ENCODE measurements around the gene PGP.

Gene PGP

GRCh38 chr16:2216330-2216729, 1.7 kb upstream of the PGP start:
- Histone ChIP-seq H3K9me3 (ENCODE audit: control insufficient read depth, insufficient read depth, low read length) (no peaks in the 10 kb centered on the region), H3K36me3 (ENCODE audit: insufficient read depth, low read length) (0 out of 2 replicates have a peak, but pooled peaks cover 2% of the 10 kb centered on the region), H3K9ac (ENCODE audit: low read depth, low read length) (peak overlapping the region; percentile 32; the same call in 1 of the 2 replicates), H3K4me1 (ENCODE audit: insufficient read depth, low read length) (peaks cover 4% of the 10 kb centered on the region; the same call in 1 of the 2 replicates)

- H3K4me1 ChIP-seq (ENCODE audit: insufficient read depth, low read length), result peaks cover 11% of the 10 kb centered on the region; the same call in 1 of the 2 replicates
- H3K9me3 ChIP-seq (ENCODE audit: control insufficient read depth, insufficient read depth, low read length), result no peaks in the 10 kb centered on the region
- H3K36me3 ChIP-seq (ENCODE audit: insufficient read depth, low read length), result 0 out of 2 replicates have a peak, but pooled peaks cover 2% of the 10 kb centered on the region
- peak overlapping the region; percentile 91 for H3K9ac ChIP-seq (ENCODE audit: low read depth, low read length)
Observed at GRCh38 chr16:2213817-2214718, 572 bp downstream of the PGP start.

- no peak overlapping the region for H3K9ac ChIP-seq (ENCODE audit: low read depth, low read length)
- H3K4me1 ChIP-seq (ENCODE audit: insufficient read depth, low read length), result peaks cover 11% of the 10 kb centered on the region; the same call in 1 of the 2 replicates
- H3K36me3 ChIP-seq (ENCODE audit: insufficient read depth, low read length), result 0 out of 2 replicates have a peak, but pooled peaks cover 2% of the 10 kb centered on the region
- H3K9me3 ChIP-seq (ENCODE audit: control insufficient read depth, insufficient read depth, low read length), result no peaks in the 10 kb centered on the region
Observed at GRCh38 chr16:2212362-2213324, 2.0 kb downstream of the PGP start.

GRCh38 chr16:2211923-2212347, 2.7 kb downstream of the PGP start:
- Histone ChIP-seq H3K36me3 (ENCODE audit: insufficient read depth, low read length) (0 out of 2 replicates have a peak, but pooled peaks cover 2% of the 10 kb centered on the region), H3K9me3 (ENCODE audit: control insufficient read depth, insufficient read depth, low read length) (no peaks in the 10 kb centered on the region), H3K4me1 (ENCODE audit: insufficient read depth, low read length) (peaks cover 11% of the 10 kb centered on the region; the same call in 1 of the 2 replicates), H3K9ac (ENCODE audit: low read depth, low read length) (no peak overlapping the region)

- Histone ChIP-seq H3K4me1 (ENCODE audit: insufficient read depth, low read length) (peaks cover 11% of the 10 kb centered on the region; the same call in 1 of the 2 replicates), H3K9me3 (ENCODE audit: control insufficient read depth, insufficient read depth, low read length) (no peaks in the 10 kb centered on the region), H3K36me3 (ENCODE audit: insufficient read depth, low read length) (0 out of 2 replicates have a peak, but pooled peaks cover 2% of the 10 kb centered on the region), H3K9ac (ENCODE audit: low read depth, low read length) (no peak within 1 kb of the TSS)
Observed at GRCh38 chr16:2210386-2211365, 4.0 kb downstream of the PGP start, which contains the start of gene BRICD5. TSS of gene BRICD5 (minus strand) at chr16:2210863. CDS start at chr16:2210833, 30 bp downstream.

- H3K4me1 ChIP-seq (ENCODE audit: insufficient read depth, low read length), result peaks cover 11% of the 10 kb centered on the region; the same call in 1 of the 2 replicates
- no peaks in the 10 kb centered on the region for H3K9me3 ChIP-seq (ENCODE audit: control insufficient read depth, insufficient read depth, low read length)
- H3K36me3 ChIP-seq (ENCODE audit: insufficient read depth, low read length), result 0 out of 2 replicates have a peak, but pooled peaks cover 2% of the 10 kb centered on the region
- H3K9ac ChIP-seq (ENCODE audit: low read depth, low read length), result no peak overlapping the region
Observed at GRCh38 chr16:2210009-2210332, 4.7 kb downstream of the PGP start.

GRCh38 chr16:2209258-2210008, 5.2 kb downstream of the PGP start:
- H3K9me3 ChIP-seq (ENCODE audit: control insufficient read depth, insufficient read depth, low read length), result no peaks in the 10 kb centered on the region

GRCh38 chr16:2208772-2209171, 5.9 kb downstream of the PGP start:
- Histone ChIP-seq H3K4me1 (ENCODE audit: insufficient read depth, low read length) (peaks cover 11% of the 10 kb centered on the region; the same call in 1 of the 2 replicates), H3K9ac (ENCODE audit: low read depth, low read length) (no peak overlapping the region), H3K36me3 (ENCODE audit: insufficient read depth, low read length) (0 out of 2 replicates have a peak, but pooled peaks cover 2% of the 10 kb centered on the region), H3K9me3 (ENCODE audit: control insufficient read depth, insufficient read depth, low read length) (no peaks in the 10 kb centered on the region)

More at GRCh38 chr16:2209258-2210008, 5.2 kb downstream of the PGP start:
- Histone ChIP-seq H3K9ac (ENCODE audit: low read depth, low read length) (no peak overlapping the region), H3K36me3 (ENCODE audit: insufficient read depth, low read length) (0 out of 2 replicates have a peak, but pooled peaks cover 2% of the 10 kb centered on the region), H3K4me1 (ENCODE audit: insufficient read depth, low read length) (peaks cover 11% of the 10 kb centered on the region; the same call in 1 of the 2 replicates)

GRCh38 chr16:2208308-2208707, 6.3 kb downstream of the PGP start:
- Histone ChIP-seq H3K9me3 (ENCODE audit: control insufficient read depth, insufficient read depth, low read length) (no peaks in the 10 kb centered on the region), H3K4me1 (ENCODE audit: insufficient read depth, low read length) (peaks cover 7% of the 10 kb centered on the region; the same call in 1 of the 2 replicates), H3K9ac (ENCODE audit: low read depth, low read length) (no peak overlapping the region), H3K36me3 (ENCODE audit: insufficient read depth, low read length) (0 out of 2 replicates have a peak, but pooled peaks cover 2% of the 10 kb centered on the region)

GRCh38 chr16:2207872-2208271, 6.8 kb downstream of the PGP start:
- Histone ChIP-seq H3K4me1 (ENCODE audit: insufficient read depth, low read length) (peaks cover 7% of the 10 kb centered on the region; the same call in 1 of the 2 replicates), H3K9ac (ENCODE audit: low read depth, low read length) (no peak overlapping the region), H3K36me3 (ENCODE audit: insufficient read depth, low read length) (0 out of 2 replicates have a peak, but pooled peaks cover 2% of the 10 kb centered on the region), H3K9me3 (ENCODE audit: control insufficient read depth, insufficient read depth, low read length) (no peaks in the 10 kb centered on the region)

GRCh38 chr16:2206780-2207433, 7.7 kb downstream of the PGP start:
- no peak overlapping the region for H3K9ac ChIP-seq (ENCODE audit: low read depth, low read length)
- H3K9me3 ChIP-seq (ENCODE audit: control insufficient read depth, insufficient read depth, low read length), result no peaks in the 10 kb centered on the region
- peaks cover 7% of the 10 kb centered on the region; the same call in 1 of the 2 replicates for H3K4me1 ChIP-seq (ENCODE audit: insufficient read depth, low read length)
- no peaks in the 10 kb centered on the region for H3K36me3 ChIP-seq (ENCODE audit: insufficient read depth, low read length)

- Histone ChIP-seq H3K9me3 (ENCODE audit: control insufficient read depth, insufficient read depth, low read length) (no peaks in the 10 kb centered on the region), H3K9ac (ENCODE audit: low read depth, low read length) (peak overlapping the region; percentile 95), H3K4me1 (ENCODE audit: insufficient read depth, low read length) (peaks cover 7% of the 10 kb centered on the region; the same call in 1 of the 2 replicates), H3K36me3 (ENCODE audit: insufficient read depth, low read length) (no peaks in the 10 kb centered on the region)
Observed at GRCh38 chr16:2206420-2206779, 8.2 kb downstream of the PGP start.
